ENCODE data around the gene RNU2-63P. TPM values are rescaled to one million over a fixed set of nuclear protein-coding genes. Genes with fewer than 3 reads are reported as not detected.
A peak's percentile ranks its signal among the peaks of the same experiment; 100 is the strongest.
"Not testable (repeated sequence)": the region's sequence is repeated elsewhere in the genome, so short reads cannot be mapped to it uniquely, and the experiment has no call there.

RNU2-63P gene
- total RNA-seq, 1 donor from 2014 or later: not detected

DNA sequence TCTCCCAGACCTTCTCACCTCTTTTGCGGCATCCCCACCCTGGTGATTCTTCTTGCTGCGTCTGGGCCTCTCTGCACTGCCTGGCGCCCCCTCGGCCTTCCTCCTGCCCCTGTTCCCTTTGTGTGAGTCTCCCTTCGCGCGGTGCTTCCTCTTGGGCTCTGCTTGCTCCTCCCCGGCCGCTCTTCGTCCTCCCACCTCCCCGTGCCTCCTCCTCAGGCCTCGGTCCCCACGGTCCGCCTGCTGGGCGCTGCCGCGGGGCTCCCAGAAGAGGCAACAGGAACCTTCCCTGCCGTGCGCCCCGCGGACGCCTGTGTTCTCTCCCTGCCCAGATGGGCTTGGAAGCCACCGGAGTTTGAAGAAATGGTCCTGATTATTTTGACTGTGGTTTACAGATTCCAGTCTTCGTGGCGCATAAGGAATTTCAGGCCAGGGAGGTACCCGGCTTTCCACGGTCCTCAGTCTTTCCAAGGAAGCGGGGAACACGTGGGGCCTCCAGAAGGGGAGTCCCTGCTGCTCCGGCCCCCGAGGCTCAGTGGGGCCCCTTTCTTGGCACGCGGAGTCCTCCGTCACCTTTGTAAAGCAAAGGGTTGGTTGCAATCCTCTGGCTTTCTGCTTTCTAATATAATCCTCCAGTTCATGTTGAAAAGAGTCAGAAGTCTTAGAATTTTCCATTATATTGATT is 13.1 kb downstream of the RNU2-63P start:
- peaks cover 6% of the 10 kb centered on the region for H3K4me1 ChIP-seq
- H3K27ac ChIP-seq: no peak overlapping the region
- H3K27me3 ChIP-seq: no peaks in the 10 kb centered on the region
- H3K4me3 ChIP-seq: no peak overlapping the region
- no peaks in the 10 kb centered on the region for H3K9me3 ChIP-seq
- peak in 1 of 2 donors; percentile 37 for DNase-seq (ENCODE audit: extremely low spot score in 2 of 2)
- no peaks in the 10 kb centered on the region for H3K36me3 ChIP-seq
- intact Hi-C loops (cut with DNase I): loop anchor here (5.0 kb wide), 1 partner anchor 144 kb away; no protein-coding TSS in a partner anchor
- TF ChIP-seq POLR2AphosphoS5 (IDR thresholded peaks at IDR 0.05; ENCODE audit: insufficient read depth in 1 of 2, low read depth in 1 of 2): no peak
- no peak for TF ChIP-seq POLR2A (IDR thresholded peaks at IDR 0.05)
- TF ChIP-seq, protein P1, sequence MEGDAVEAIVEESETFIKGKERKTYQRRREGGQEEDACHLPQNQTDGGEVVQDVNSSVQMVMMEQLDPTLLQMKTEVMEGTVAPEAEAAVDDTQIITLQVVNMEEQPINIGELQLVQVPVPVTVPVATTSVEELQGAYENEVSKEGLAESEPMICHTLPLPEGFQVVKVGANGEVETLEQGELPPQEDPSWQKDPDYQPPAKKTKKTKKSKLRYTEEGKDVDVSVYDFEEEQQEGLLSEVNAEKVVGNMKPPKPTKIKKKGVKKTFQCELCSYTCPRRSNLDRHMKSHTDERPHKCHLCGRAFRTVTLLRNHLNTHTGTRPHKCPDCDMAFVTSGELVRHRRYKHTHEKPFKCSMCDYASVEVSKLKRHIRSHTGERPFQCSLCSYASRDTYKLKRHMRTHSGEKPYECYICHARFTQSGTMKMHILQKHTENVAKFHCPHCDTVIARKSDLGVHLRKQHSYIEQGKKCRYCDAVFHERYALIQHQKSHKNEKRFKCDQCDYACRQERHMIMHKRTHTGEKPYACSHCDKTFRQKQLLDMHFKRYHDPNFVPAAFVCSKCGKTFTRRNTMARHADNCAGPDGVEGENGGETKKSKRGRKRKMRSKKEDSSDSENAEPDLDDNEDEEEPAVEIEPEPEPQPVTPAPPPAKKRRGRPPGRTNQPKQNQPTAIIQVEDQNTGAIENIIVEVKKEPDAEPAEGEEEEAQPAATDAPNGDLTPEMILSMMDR (IDR thresholded peaks at IDR 0.05): no peak

DNA sequence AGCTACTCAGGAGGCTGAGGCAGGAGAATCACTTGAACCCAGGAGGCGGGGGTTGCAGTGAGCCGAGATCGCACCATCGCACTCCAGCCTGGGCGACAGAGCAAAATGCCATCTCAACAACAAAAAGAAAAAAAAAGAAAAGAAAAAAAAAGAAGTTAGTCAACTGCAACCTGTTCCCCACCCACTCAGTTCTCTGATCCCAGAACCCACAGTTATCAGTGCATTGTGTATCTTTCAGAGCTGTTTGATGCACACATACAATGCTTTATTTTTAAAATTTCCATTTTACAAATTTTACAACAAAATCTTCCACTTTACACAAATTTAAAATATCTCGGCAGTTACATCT is 14.0 kb downstream of the RNU2-63P start:
- H3K27ac ChIP-seq: no peak overlapping the region
- no peaks in the 10 kb centered on the region for H3K9me3 ChIP-seq
- no peaks in the 10 kb centered on the region for H3K36me3 ChIP-seq
- peaks cover 6% of the 10 kb centered on the region for H3K4me1 ChIP-seq
- H3K4me3 ChIP-seq: no peak overlapping the region
- no peaks in the 10 kb centered on the region for H3K27me3 ChIP-seq
- intact Hi-C loops (cut with DNase I): loop anchor here (5.0 kb wide), 1 partner anchor 145 kb away; no protein-coding TSS in a partner anchor
- DNase-seq (ENCODE audit: extremely low spot score in 2 of 2): no peak
- TF ChIP-seq, protein P1 (IDR thresholded peaks at IDR 0.05): no peak
- no peak for TF ChIP-seq POLR2A (IDR thresholded peaks at IDR 0.05)
- TF ChIP-seq POLR2AphosphoS5 (IDR thresholded peaks at IDR 0.05; ENCODE audit: insufficient read depth in 1 of 2, low read depth in 1 of 2): no peak

DNA sequence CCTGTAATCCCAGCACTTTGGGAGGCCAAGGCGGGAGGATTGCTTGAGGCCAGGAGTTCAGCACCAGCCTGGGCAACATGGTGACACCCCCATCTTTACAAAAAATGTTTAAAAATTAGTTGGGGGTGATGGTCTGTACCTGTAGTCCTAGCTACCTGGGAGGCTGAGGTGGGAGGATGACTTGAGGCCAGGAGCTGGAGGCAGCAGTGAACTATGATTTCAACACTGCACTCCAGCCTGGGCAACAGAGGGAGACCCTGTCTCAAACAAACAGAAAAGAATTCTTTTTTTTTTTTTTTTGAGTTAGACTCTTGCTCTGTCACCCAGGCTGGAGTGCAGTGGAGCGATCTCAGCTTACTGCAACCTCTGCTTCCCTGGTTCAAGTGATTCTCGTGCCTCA is 15.9 kb downstream of the RNU2-63P start:
- not testable (repeated sequence) for DNase-seq (ENCODE audit: extremely low spot score in 2 of 2); H3K27ac ChIP-seq
- intact Hi-C loops (cut with DNase I): loop anchor here (5.0 kb wide), 1 partner anchor 147 kb away; no protein-coding TSS in a partner anchor

DNA sequence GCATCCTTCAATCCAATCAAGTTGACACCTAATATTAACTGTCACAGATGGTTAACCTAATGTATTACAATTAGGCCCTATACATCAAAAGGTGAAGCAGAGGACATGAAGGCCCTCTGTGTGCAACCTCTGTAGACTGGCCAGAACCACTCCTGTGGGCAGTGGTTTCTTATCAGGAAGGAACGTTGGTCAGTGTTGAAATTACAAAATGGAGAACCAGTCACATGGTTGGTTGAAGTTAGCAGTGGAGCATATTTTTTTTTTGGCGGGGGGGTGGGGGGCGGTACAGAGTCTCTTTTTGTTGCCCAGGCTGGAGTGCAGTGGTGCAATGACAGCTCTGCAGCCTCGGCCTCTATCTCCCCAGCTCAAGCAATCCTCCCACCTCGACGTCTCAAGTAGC is 19.8 kb downstream of the RNU2-63P start:
- peaks cover under 1% of the 10 kb centered on the region for H3K4me1 ChIP-seq
- H3K9me3 ChIP-seq: no peaks in the 10 kb centered on the region
- H3K27me3 ChIP-seq: no peaks in the 10 kb centered on the region
- H3K27ac ChIP-seq: no peak overlapping the region
- peak; percentile 27 to 58 for DNase-seq (ENCODE audit: extremely low spot score in 2 of 2)
- H3K36me3 ChIP-seq: no peaks in the 10 kb centered on the region
- intact Hi-C loops (cut with DNase I): no loop called here
- TF ChIP-seq, protein P1 (IDR thresholded peaks at IDR 0.05): no peak
- TF ChIP-seq POLR2AphosphoS5 (IDR thresholded peaks at IDR 0.05; ENCODE audit: insufficient read depth in 1 of 2, low read depth in 1 of 2) (no peak), POLR2A (IDR thresholded peaks at IDR 0.05) (no peak)
- no peak overlapping the region for H3K4me3 ChIP-seq

More for the DNA sequence above, 15.9 kb downstream of the RNU2-63P start:
- not testable (repeated sequence) for H3K4me3 ChIP-seq, H3K36me3 ChIP-seq, H3K4me1 ChIP-seq, H3K27me3 ChIP-seq, H3K9me3 ChIP-seq

DNA sequence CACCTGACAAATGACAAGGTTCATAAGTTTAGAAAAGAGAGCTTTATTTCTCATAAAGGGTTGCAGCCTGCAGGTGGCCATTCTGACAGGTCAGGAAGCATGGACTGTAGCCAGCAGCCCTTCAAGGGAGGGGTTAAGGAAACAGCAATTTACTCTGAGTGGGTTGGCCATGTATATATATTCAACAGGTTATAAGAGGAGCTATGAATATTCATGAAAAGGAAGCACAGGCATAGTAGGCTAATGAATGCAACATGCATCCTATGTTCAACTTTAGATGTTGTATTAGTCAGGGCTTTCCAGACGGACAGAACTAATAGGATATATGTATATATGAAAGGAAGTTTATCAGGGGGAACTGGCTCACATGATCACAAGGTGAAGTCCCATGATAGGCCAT is 20.6 kb downstream of the RNU2-63P start:
- intact Hi-C loops (cut with DNase I): no loop called here
- H3K4me3 ChIP-seq: no peak overlapping the region

DNA sequence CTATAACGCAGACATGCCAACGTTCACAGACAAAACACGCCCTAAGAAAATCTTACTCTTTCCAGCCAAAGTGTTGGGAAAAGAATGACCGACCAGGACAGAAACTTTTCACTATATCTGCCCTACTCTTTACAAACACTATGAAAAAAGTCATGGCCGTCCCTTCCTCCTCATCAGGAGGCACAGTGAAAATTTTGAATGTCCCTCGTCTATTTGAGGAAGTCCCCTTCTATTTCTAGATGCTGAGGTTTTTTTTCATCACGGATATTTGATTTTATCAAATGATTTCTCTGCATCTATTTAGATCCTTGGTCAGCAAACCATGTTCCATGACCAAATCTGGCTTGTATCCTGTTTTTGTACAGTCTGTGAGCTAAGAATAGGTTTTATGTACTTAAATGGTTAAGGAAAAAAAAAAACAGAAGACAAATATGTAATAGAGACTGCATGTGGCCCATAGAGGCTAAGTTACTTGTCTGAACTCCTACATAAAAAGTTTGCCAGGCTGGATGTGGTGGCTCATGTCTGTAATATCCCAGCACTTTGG is 22.0 kb downstream of the RNU2-63P start:
- not testable (repeated sequence) for H3K27me3 ChIP-seq

More for the DNA sequence above, 20.6 kb downstream of the RNU2-63P start:
- no peak for DNase-seq (ENCODE audit: extremely low spot score in 2 of 2)
- no peaks in the 10 kb centered on the region for H3K9me3 ChIP-seq
- no peaks in the 10 kb centered on the region for H3K36me3 ChIP-seq
- no peak overlapping the region for H3K27ac ChIP-seq
- TF ChIP-seq POLR2AphosphoS5 (IDR thresholded peaks at IDR 0.05; ENCODE audit: insufficient read depth in 1 of 2, low read depth in 1 of 2): no peak
- TF ChIP-seq, protein P1 (IDR thresholded peaks at IDR 0.05): no peak
- no peak for TF ChIP-seq POLR2A (IDR thresholded peaks at IDR 0.05)
- no peaks in the 10 kb centered on the region for H3K27me3 ChIP-seq
- no peaks in the 10 kb centered on the region for H3K4me1 ChIP-seq

DNA sequence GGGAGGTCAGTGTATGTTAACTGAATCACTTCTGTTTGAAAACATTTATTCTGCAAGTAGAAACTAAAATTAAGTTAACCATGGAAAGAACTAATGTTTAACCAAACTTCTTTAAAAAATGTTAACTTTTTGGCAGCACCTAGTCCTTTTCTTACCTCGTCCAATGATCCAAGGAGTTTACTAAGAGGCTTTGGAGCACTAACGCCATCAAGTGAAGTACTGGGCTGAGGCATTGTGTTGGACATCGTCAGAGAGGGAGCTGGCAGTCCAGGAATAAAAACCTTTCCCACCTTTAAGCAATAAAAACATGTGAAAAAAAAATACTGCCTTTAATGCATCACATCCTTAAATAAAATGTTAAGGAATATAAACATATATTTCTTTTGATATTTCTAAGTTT is 23.8 kb downstream of the RNU2-63P start:
- H3K4me3 ChIP-seq; H3K36me3 ChIP-seq; H3K27ac ChIP-seq; intact Hi-C loops (cut with DNase I); H3K4me1 ChIP-seq; DNase-seq (ENCODE audit: extremely low spot score in 2 of 2); H3K9me3 ChIP-seq; H3K27me3 ChIP-seq: not testable (repeated sequence)

More for the DNA sequence above, 22.0 kb downstream of the RNU2-63P start:
- intact Hi-C loops (cut with DNase I); H3K4me1 ChIP-seq; H3K4me3 ChIP-seq; H3K9me3 ChIP-seq; H3K27ac ChIP-seq; H3K36me3 ChIP-seq; DNase-seq (ENCODE audit: extremely low spot score in 2 of 2): not testable (repeated sequence)

DNA sequence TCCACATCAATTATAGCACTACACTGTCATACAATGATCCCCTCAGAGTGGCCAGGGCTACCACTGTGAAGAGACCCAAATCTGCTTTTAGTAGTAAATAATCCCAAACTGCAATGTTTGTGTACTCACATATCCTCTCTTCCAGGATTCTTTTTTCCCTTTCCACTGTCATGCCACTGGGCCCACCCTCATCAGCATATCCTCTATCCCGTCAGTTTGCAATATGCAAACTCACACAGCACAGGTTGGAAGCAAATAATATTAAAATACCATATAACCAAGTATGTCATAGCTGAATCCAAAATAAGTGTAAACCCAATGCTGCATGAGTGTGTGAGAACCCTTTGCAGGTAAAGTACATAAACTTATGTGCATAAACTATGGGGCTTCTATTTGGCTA is 28.9 kb downstream of the RNU2-63P start:
- H3K36me3 ChIP-seq; H3K4me1 ChIP-seq; intact Hi-C loops (cut with DNase I); H3K4me3 ChIP-seq; H3K27me3 ChIP-seq; H3K9me3 ChIP-seq; DNase-seq (ENCODE audit: extremely low spot score in 2 of 2); H3K27ac ChIP-seq: not testable (repeated sequence)

DNA sequence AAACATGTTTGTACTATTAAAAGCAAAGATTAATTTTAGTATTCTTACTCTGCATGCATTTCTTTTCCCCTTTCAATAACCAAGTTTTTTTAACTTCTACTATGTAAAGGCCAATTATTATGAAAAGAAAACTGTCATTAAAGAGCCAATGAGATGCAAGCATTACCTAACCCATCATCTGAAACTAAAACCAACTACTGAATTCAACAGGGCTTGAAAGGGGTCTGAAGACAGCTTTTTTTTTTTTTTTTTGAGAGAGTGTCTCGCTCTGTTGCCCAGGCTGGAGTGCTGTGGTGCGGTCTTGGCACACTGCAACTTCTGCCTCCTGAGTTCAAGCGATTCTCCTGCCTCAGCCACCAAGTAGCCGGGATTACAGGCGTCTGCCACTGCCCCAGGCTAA is 30.4 kb downstream of the RNU2-63P start:
- DNase-seq (ENCODE audit: extremely low spot score in 2 of 2); H3K9me3 ChIP-seq; H3K27ac ChIP-seq; H3K4me3 ChIP-seq; H3K4me1 ChIP-seq; H3K27me3 ChIP-seq; intact Hi-C loops (cut with DNase I); H3K36me3 ChIP-seq: not testable (repeated sequence)
